GM23338 (cell line): Measurements from ENCODE around the gene ARFGAP2. TPM values are rescaled to one million over a fixed set of nuclear protein-coding genes. Genes with fewer than 3 reads are reported as not detected.

Experiments used
- ATAC-seq: fragments of 200-7000 bp; cut with Tn5 transposase; 3 replicates; pipeline ENCODE4 v1.9.1; 2020
- DNase-seq: peaks from one replicate; pipeline ENCODE4 v3.0.0-alpha.2; 2015; ENCODE audit warnings: low spot score
- H2AFZ ChIP-seq: fragments of 200-600 bp; sonication (generic); 2 replicates; pipeline ENCODE4 v1.8.0; 2016; ENCODE audit warnings: antibody characterized with exemption, mild to moderate bottlenecking, moderate library complexity
- H3F3A ChIP-seq: fragments of 200-600 bp; sonication (generic); replicated peaks from 2 replicates; pipeline ENCODE4 v1.8.0; 2017; ENCODE audit warnings: antibody characterized with exemption, mixed run types, low read depth
- H3K27ac ChIP-seq: fragments of 200-600 bp; sonication (generic); 2 replicates; pipeline ENCODE4 v1.6.1; 2016; ENCODE audit warnings: low read depth
- H3K27me3 ChIP-seq: fragments of 200-600 bp; sonication (generic); 2 replicates; pipeline ENCODE4 v1.8.0; 2016; ENCODE audit warnings: mild to moderate bottlenecking, mixed run types, moderate library complexity; ENCODE audit not compliant: insufficient read depth
- H3K36me3 ChIP-seq: fragments of 200-600 bp; sonication (generic); 2 replicates; pipeline ENCODE4 v1.8.0; 2016; ENCODE audit warnings: mild to moderate bottlenecking; ENCODE audit not compliant: insufficient read depth
- H3K4me1 ChIP-seq: fragments of 200-600 bp; sonication (generic); 2 replicates; pipeline ENCODE4 v1.8.0; 2016; ENCODE audit warnings: mild to moderate bottlenecking, moderate library complexity; ENCODE audit not compliant: insufficient read depth
- H3K4me2 ChIP-seq: fragments of 200-600 bp; sonication (generic); 2 replicates; pipeline ENCODE4 v1.7.1; 2017; ENCODE audit warnings: mixed run types
- H3K4me3 ChIP-seq: fragments of 200-600 bp; sonication (generic); 2 replicates; pipeline ENCODE4 v1.6.1; 2016; ENCODE audit warnings: mixed run types
- H3K79me2 ChIP-seq: fragments of 200-600 bp; sonication (generic); replicated peaks from 2 replicates; pipeline ENCODE4 v1.8.0; 2017; ENCODE audit warnings: mild to moderate bottlenecking; ENCODE audit not compliant: insufficient read depth
- H3K9me2 ChIP-seq: fragments of 200-600 bp; sonication (generic); 2 replicates; pipeline ENCODE4 v1.8.0; 2017; ENCODE audit not compliant: insufficient read depth
- H4K20me1 ChIP-seq: fragments of 200-600 bp; sonication (generic); replicated peaks from 2 replicates; pipeline ENCODE4 v1.8.0; 2017; ENCODE audit warnings: mild to moderate bottlenecking; ENCODE audit not compliant: insufficient read depth
- H3K27ac Mint-ChIP-seq: 2 replicates; pipeline ENCODE4 v1.8.0; 2020; ENCODE audit warnings: inconsistent platforms, mild to moderate bottlenecking, moderate library complexity, mixed read lengths
- H3K27me3 Mint-ChIP-seq: 3 replicates; pipeline ENCODE4 v1.8.0; 2022; ENCODE audit warnings: low read depth, mild to moderate bottlenecking, moderate library complexity, mixed read lengths, inconsistent platforms; ENCODE audit not compliant: insufficient read depth, poor library complexity
- H3K36me3 Mint-ChIP-seq: 3 replicates; pipeline ENCODE4 v1.8.0; 2021; ENCODE audit warnings: low read depth, mild to moderate bottlenecking, inconsistent platforms, moderate library complexity, mixed read lengths
- H3K4me1 Mint-ChIP-seq: 3 replicates; pipeline ENCODE4 v1.8.0; 2020; ENCODE audit warnings: mild to moderate bottlenecking, inconsistent platforms, mixed read lengths
- H3K4me3 Mint-ChIP-seq: 3 replicates; pipeline ENCODE4 v1.8.0; 2021; ENCODE audit warnings: moderate library complexity, mild to moderate bottlenecking, inconsistent platforms, mixed read lengths
- H3K9me3 Mint-ChIP-seq: 3 replicates; pipeline ENCODE4 v1.8.0; 2020; ENCODE audit warnings: moderate library complexity, mild to moderate bottlenecking, inconsistent platforms, mixed read lengths
- CTCF ChIP-seq, 2 experiments: fragments of 200-600 bp in 1 of 2; sonication (generic) in 1 of 2; conservative IDR thresholded peaks; 2 replicates each; pipeline versions ENCODE4 v1.5.1 to v1.6.1; 2016 to 2017; ENCODE audit warnings: antibody characterized with exemption in 2 of 2, low read depth in 2 of 2, mild to moderate bottlenecking in 2 of 2, moderate library complexity in 1 of 2
- REST ChIP-seq: IDR thresholded peaks from one replicate; pipeline ENCODE4 v1.6.1; 2018; ENCODE audit warnings: antibody characterized with exemption; ENCODE audit not compliant: unreplicated experiment
- STAT1 ChIP-seq: IDR thresholded peaks from one replicate; pipeline ENCODE4 v1.6.1; 2016; ENCODE audit warnings: antibody characterized with exemption; ENCODE audit not compliant: unreplicated experiment
- ZNF114 ChIP-seq: fragments of 250-450 bp; sonication (Bioruptor Pico); IDR thresholded peaks from 2 replicates; pipeline ENCODE4 v1.5.0; 2020; ENCODE audit warnings: mild to moderate bottlenecking, moderate library complexity
- ZNF331 ChIP-seq: fragments of 250-450 bp; sonication (Bioruptor Pico); IDR thresholded peaks from 2 replicates; pipeline ENCODE4 v1.5.0; 2020; ENCODE audit warnings: low read depth, mild to moderate bottlenecking, moderate library complexity
- polyA plus RNA-seq: library from polyadenylated mRNA; unstranded; fragments of >200 nt; fragmentation: Nextera tagmentation; extraction: Ambion mirVana; gene quantifications from 2 replicates; pipeline ENCODE4 v1.2.1, GENCODE V29; 2016
- total RNA-seq: library from RNA; depleted of rRNA; stranded (reverse); fragments of >200 nt; shearing (Covaris generic); gene quantifications from 2 replicates; pipeline ENCODE4 v1.2.3, GENCODE V29; 2014

ARFGAP2 gene
- total and polyA plus RNA-seq, 2 experiments from 2014 or later, result 25.6 to 122 TPM

- TF ChIP-seq REST (no peak), ZNF331 (CRISPR knock-in tag) (no peak), STAT1 (no peak)
These were observed 32.1 kb downstream of the ARFGAP2 start (continued) for GRCh38 chr11:47144541-47144940.

GRCh38 chr11:47143322-47143721 is 33.4 kb downstream of the ARFGAP2 start:
- H2AFZ ChIP-seq, result no peak overlapping the region
- no peaks in the 10 kb centered on the region for H3K79me2 ChIP-seq
- H3K36me3 ChIP-seq, result no peaks in the 10 kb centered on the region
- no peak overlapping the region for H3K4me3 Mint-ChIP-seq
- no peaks in the 10 kb centered on the region for H3K9me2 ChIP-seq
- no peaks in the 10 kb centered on the region for H3K36me3 Mint-ChIP-seq
- no peaks in the 10 kb centered on the region for H3K27me3 Mint-ChIP-seq
- peaks cover 5% of the 10 kb centered on the region; the same call in 2 of the 3 replicates for H3K4me1 Mint-ChIP-seq
- H3K27me3 ChIP-seq, result no peaks in the 10 kb centered on the region
- H3K27ac Mint-ChIP-seq, result no peak overlapping the region
- no peak overlapping the region for H3K4me2 ChIP-seq
- TF ChIP-seq ZNF114 (CRISPR knock-in tag) (no peak), CTCF (conservative IDR thresholded peaks at IDR 0.05; ENCODE audit: low read depth in 2 of 2) (no peak), REST (no peak)
- no peak overlapping the region for H3K27ac ChIP-seq
- no peaks in the 10 kb centered on the region for H3K9me3 Mint-ChIP-seq
- no peak overlapping the region for H3K4me3 ChIP-seq
- ATAC-seq (no peak; the same call in 2 of the 3 replicates), DNase-seq (no peak)
- no peaks in the 10 kb centered on the region for H4K20me1 ChIP-seq
- H3K4me1 ChIP-seq, result no peaks in the 10 kb centered on the region
- no peaks in the 10 kb centered on the region for H3F3A ChIP-seq
